Measurements from ENCODE around the gene F2.

DNA sequence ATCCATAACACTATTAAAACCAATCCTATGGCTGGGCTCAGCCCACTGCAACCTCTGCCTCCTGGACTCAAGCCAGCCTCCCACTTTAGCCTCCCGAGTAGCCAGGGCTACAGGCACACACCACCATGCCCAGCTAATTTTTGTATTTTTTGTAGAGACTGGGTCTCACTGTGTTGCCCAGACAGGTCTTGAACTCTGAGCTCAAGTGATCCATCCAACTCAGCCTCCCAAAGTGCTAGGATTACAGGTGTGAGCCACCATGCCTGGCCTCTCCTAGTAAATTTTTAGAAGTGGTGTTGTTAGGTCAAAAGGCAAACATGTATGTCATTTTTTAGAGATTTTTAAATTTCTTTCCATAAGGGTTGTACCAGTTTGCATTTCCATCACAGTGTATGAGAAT lies 14.2 kb downstream of the F2 start:
- TF ChIP-seq, protein P1, sequence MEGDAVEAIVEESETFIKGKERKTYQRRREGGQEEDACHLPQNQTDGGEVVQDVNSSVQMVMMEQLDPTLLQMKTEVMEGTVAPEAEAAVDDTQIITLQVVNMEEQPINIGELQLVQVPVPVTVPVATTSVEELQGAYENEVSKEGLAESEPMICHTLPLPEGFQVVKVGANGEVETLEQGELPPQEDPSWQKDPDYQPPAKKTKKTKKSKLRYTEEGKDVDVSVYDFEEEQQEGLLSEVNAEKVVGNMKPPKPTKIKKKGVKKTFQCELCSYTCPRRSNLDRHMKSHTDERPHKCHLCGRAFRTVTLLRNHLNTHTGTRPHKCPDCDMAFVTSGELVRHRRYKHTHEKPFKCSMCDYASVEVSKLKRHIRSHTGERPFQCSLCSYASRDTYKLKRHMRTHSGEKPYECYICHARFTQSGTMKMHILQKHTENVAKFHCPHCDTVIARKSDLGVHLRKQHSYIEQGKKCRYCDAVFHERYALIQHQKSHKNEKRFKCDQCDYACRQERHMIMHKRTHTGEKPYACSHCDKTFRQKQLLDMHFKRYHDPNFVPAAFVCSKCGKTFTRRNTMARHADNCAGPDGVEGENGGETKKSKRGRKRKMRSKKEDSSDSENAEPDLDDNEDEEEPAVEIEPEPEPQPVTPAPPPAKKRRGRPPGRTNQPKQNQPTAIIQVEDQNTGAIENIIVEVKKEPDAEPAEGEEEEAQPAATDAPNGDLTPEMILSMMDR (IDR thresholded peaks at IDR 0.05; ENCODE audit: insufficient read depth, low read length): no peak
- no peak for TF ChIP-seq GABPA (IDR thresholded peaks at IDR 0.05; ENCODE audit: low read depth)
- TF ChIP-seq, protein P2, sequence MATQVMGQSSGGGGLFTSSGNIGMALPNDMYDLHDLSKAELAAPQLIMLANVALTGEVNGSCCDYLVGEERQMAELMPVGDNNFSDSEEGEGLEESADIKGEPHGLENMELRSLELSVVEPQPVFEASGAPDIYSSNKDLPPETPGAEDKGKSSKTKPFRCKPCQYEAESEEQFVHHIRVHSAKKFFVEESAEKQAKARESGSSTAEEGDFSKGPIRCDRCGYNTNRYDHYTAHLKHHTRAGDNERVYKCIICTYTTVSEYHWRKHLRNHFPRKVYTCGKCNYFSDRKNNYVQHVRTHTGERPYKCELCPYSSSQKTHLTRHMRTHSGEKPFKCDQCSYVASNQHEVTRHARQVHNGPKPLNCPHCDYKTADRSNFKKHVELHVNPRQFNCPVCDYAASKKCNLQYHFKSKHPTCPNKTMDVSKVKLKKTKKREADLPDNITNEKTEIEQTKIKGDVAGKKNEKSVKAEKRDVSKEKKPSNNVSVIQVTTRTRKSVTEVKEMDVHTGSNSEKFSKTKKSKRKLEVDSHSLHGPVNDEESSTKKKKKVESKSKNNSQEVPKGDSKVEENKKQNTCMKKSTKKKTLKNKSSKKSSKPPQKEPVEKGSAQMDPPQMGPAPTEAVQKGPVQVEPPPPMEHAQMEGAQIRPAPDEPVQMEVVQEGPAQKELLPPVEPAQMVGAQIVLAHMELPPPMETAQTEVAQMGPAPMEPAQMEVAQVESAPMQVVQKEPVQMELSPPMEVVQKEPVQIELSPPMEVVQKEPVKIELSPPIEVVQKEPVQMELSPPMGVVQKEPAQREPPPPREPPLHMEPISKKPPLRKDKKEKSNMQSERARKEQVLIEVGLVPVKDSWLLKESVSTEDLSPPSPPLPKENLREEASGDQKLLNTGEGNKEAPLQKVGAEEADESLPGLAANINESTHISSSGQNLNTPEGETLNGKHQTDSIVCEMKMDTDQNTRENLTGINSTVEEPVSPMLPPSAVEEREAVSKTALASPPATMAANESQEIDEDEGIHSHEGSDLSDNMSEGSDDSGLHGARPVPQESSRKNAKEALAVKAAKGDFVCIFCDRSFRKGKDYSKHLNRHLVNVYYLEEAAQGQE (IDR thresholded peaks at IDR 0.05; ENCODE audit: insufficient replicate concordance, low read depth): no peak
